ENCODE measurements around the gene ZNF611. TPM values are rescaled to one million over a fixed set of nuclear protein-coding genes. Genes with fewer than 3 reads are reported as not detected.
"Not testable (repeated sequence)": the region's sequence is repeated elsewhere in the genome, so short reads cannot be mapped to it uniquely, and the experiment has no call there.

The ZNF611 gene
- total RNA-seq, 1 experiment from 2014 or later: 7.7 TPM

GRCh38 chr19:52716522-52716921, 18.3 kb downstream of the ZNF611 start:
- no peak for DNase-seq (ENCODE audit: low read depth)

GRCh38 chr19:52715902-52716301, 18.9 kb downstream of the ZNF611 start:
- peak; percentile 99 for DNase-seq (ENCODE audit: low read depth)

GRCh38 chr19:52715330-52715729, 19.5 kb downstream of the ZNF611 start:
- DNase-seq (ENCODE audit: low read depth): not testable (repeated sequence)

- not testable (repeated sequence) for DNase-seq (ENCODE audit: low read depth)
Measured at GRCh38 chr19:52713051-52713450, 21.8 kb downstream of the ZNF611 start.

GRCh38 chr19:52711661-52712060, 23.2 kb downstream of the ZNF611 start:
- not testable (repeated sequence) for DNase-seq (ENCODE audit: low read depth)

GRCh38 chr19:52710538-52710937, 24.3 kb downstream of the ZNF611 start:
- no peak for DNase-seq (ENCODE audit: low read depth)

GRCh38 chr19:52705615-52706014, 29.2 kb downstream of the ZNF611 start:
- not testable (repeated sequence) for DNase-seq (ENCODE audit: low read depth)

GRCh38 chr19:52703917-52704316, 30.9 kb downstream of the ZNF611 start:
- no peak for DNase-seq (ENCODE audit: low read depth)

GRCh38 chr19:52700673-52701072, 34.2 kb downstream of the ZNF611 start:
- DNase-seq (ENCODE audit: low read depth): no peak

- not testable (repeated sequence) for DNase-seq (ENCODE audit: low read depth)
Measured at GRCh38 chr19:52699555-52699954, 35.3 kb downstream of the ZNF611 start.

- DNase-seq (ENCODE audit: low read depth): no peak
Measured at GRCh38 chr19:52695996-52696395, 38.8 kb downstream of the ZNF611 start.

GRCh38 chr19:52694921-52695320, 39.9 kb downstream of the ZNF611 start:
- no peak for DNase-seq (ENCODE audit: low read depth)

- not testable (repeated sequence) for DNase-seq (ENCODE audit: low read depth)
Measured at GRCh38 chr19:52694281-52694680, 40.6 kb downstream of the ZNF611 start.

- DNase-seq (ENCODE audit: low read depth): no peak
Measured at GRCh38 chr19:52692431-52693008, 42.3 kb downstream of the ZNF611 start.

GRCh38 chr19:52691737-52692136, 43.1 kb downstream of the ZNF611 start:
- no peak for DNase-seq (ENCODE audit: low read depth)

GRCh38 chr19:52691215-52691610, 43.6 kb downstream of the ZNF611 start:
- DNase-seq (ENCODE audit: low read depth): no peak

- DNase-seq (ENCODE audit: low read depth): peak; percentile 98
Measured at GRCh38 chr19:52690369-52691214, 44.3 kb downstream of the ZNF611 start.

GRCh38 chr19:52689843-52690368, 44.9 kb downstream of the ZNF611 start:
- DNase-seq (ENCODE audit: low read depth): no peak

GRCh38 chr19:52688925-52689796, 45.7 kb downstream of the ZNF611 start:
- not testable (repeated sequence) for DNase-seq (ENCODE audit: low read depth)

GRCh38 chr19:52688335-52688734, 46.5 kb downstream of the ZNF611 start:
- DNase-seq (ENCODE audit: low read depth): no peak

- no peak for DNase-seq (ENCODE audit: low read depth)
Measured at GRCh38 chr19:52687684-52688083, 47.2 kb downstream of the ZNF611 start.

GRCh38 chr19:52685811-52686210, 49.0 kb downstream of the ZNF611 start:
- no peak for DNase-seq (ENCODE audit: low read depth)

All from RPMI7951 (cell line).